ENCODE measurements around the gene SLC34A2. TPM values are rescaled to one million over a fixed set of nuclear protein-coding genes. Genes with fewer than 3 reads are reported as not detected.

SLC34A2 gene
- polyA plus RNA-seq, 1 experiment: not detected

- no peak overlapping the region for H3K4me3 ChIP-seq (ENCODE audit: low read depth, low read length)
Observed at GRCh38 chr4:25651682-25652081, 4.0 kb upstream of the SLC34A2 start.

GRCh38 chr4:25654031-25654970, 1.4 kb upstream of the SLC34A2 start:
- CTCF ChIA-PET: interaction anchor here (1.2 kb wide), 1 partner anchor 214 kb away, joined by 3 read pairs; no protein-coding TSS in a partner anchor
- no peak overlapping the region for H3K4me3 ChIP-seq (ENCODE audit: low read depth, low read length)
- no peaks in the 10 kb centered on the region for H3K9me3 ChIP-seq (ENCODE audit: control insufficient read depth, insufficient read depth, low read length)
- H3K27me3 ChIP-seq (ENCODE audit: control insufficient read depth, insufficient read depth, low read length): peaks cover 32% of the 10 kb centered on the region
- no peak for DNase-seq (ENCODE audit: low read depth, low spot score)
- TF ChIP-seq CTCF (IDR thresholded peaks at IDR 0.05; ENCODE audit: low read depth, low read length): no peak
- POLR2A ChIA-PET: no interaction called here
- no peak overlapping the region for H3K27ac ChIP-seq (ENCODE audit: low read depth, low read length)

More at GRCh38 chr4:25651682-25652081, 4.0 kb upstream of the SLC34A2 start:
- DNase-seq (ENCODE audit: low read depth, low spot score): no peak
- CTCF ChIA-PET: no interaction called here
- Histone ChIP-seq H3K9me3 (ENCODE audit: control insufficient read depth, insufficient read depth, low read length) (no peaks in the 10 kb centered on the region), H3K27me3 (ENCODE audit: control insufficient read depth, insufficient read depth, low read length) (peaks cover 27% of the 10 kb centered on the region), H3K27ac (ENCODE audit: low read depth, low read length) (no peak overlapping the region)
- TF ChIP-seq CTCF (IDR thresholded peaks at IDR 0.05; ENCODE audit: low read depth, low read length): no peak
- POLR2A ChIA-PET: no interaction called here

GRCh38 chr4:25656031-25656430, 380 bp downstream of the SLC34A2 start:
- ChIA-PET CTCF (interaction anchor here (1.2 kb wide), 1 partner anchor 216 kb away, joined by 3 read pairs; no protein-coding TSS in a partner anchor), POLR2A (no interaction called here)
- H3K9me3 ChIP-seq (ENCODE audit: control insufficient read depth, insufficient read depth, low read length): no peaks in the 10 kb centered on the region
- H3K27me3 ChIP-seq (ENCODE audit: control insufficient read depth, insufficient read depth, low read length): peaks cover 32% of the 10 kb centered on the region
- no peak for TF ChIP-seq CTCF (IDR thresholded peaks at IDR 0.05; ENCODE audit: low read depth, low read length)
- no peak overlapping the region for H3K4me3 ChIP-seq (ENCODE audit: low read depth, low read length)
- DNase-seq (ENCODE audit: low read depth, low spot score): no peak
- no peak overlapping the region for H3K27ac ChIP-seq (ENCODE audit: low read depth, low read length)

- peaks cover 31% of the 10 kb centered on the region for H3K27me3 ChIP-seq (ENCODE audit: control insufficient read depth, insufficient read depth, low read length)
- CTCF ChIA-PET: interaction anchor here (1.2 kb wide), 1 partner anchor 218 kb away, joined by 4 read pairs; no protein-coding TSS in a partner anchor
Observed at GRCh38 chr4:25658357-25658771, 2.7 kb downstream of the SLC34A2 start.

More at GRCh38 chr4:25658357-25658771, 2.7 kb downstream of the SLC34A2 start:
- POLR2A ChIA-PET: no interaction called here
- no peak overlapping the region for H3K4me3 ChIP-seq (ENCODE audit: low read depth, low read length)
- H3K27ac ChIP-seq (ENCODE audit: low read depth, low read length): no peak overlapping the region
- no peak for DNase-seq (ENCODE audit: low read depth, low spot score)
- no peak for TF ChIP-seq CTCF (IDR thresholded peaks at IDR 0.05; ENCODE audit: low read depth, low read length)
- no peaks in the 10 kb centered on the region for H3K9me3 ChIP-seq (ENCODE audit: control insufficient read depth, insufficient read depth, low read length)

All from AG04450 (cell line).